PC-3 (cell line): ENCODE results near the gene MRGPRX2. TPM values are rescaled to one million over a fixed set of nuclear protein-coding genes. Genes with fewer than 3 reads are reported as not detected.

Experiments used
- ATAC-seq: fragments of 200-7000 bp; cut with Tn5 transposase; 2 replicates; pipeline ENCODE4 v1.9.1; 2020; ENCODE audit warnings: mild to moderate bottlenecking, moderate library complexity
- BruUV-seq: library from RNA; stranded (reverse); fragments of 400-500 nt; replicated peaks from 2 replicates; lab custom pipeline; 2021; lab: Mats Ljungman, UMichigan
- CTCF ChIA-PET: fragments of 300-600 bp; sonication (Branson Sonifier 250); formaldehyde crosslinking; loops from one replicate; lab custom pipeline; 2022; ENCODE audit warnings: antibody characterized with exemption; lab: Charles Lee
- POLR2A ChIA-PET: fragments of 300-600 bp; sonication (Branson Sonifier 250); formaldehyde crosslinking; loops from one replicate; lab custom pipeline; 2022; ENCODE audit warnings: antibody characterized with exemption; ENCODE audit not compliant: unreplicated experiment; lab: Charles Lee
- DNase-seq: peaks from one replicate; pipeline ENCODE4 v3.0.0-alpha.2; 2015
- H2AFZ ChIP-seq: fragments of 300-600 bp; sonication (generic); 2 replicates; pipeline ENCODE4 v1.6.0; 2016; ENCODE audit warnings: antibody characterized with exemption, low read length
- H3F3A ChIP-seq: fragments of 300-600 bp; sonication (generic); one replicate; pipeline ENCODE4 v1.6.0; 2017; ENCODE audit warnings: antibody characterized with exemption, low read length, control low read depth, mild to moderate bottlenecking; ENCODE audit not compliant: unreplicated experiment
- H3K27ac ChIP-seq: fragments of 300-600 bp; sonication (generic); 2 replicates; pipeline ENCODE4 v1.5.1; 2016; ENCODE audit warnings: mild to moderate bottlenecking, low read length
- H3K27me3 ChIP-seq: fragments of 300-600 bp; sonication (generic); 2 replicates; pipeline ENCODE4 v1.6.1; 2016; ENCODE audit warnings: low read length, mixed read lengths
- H3K36me3 ChIP-seq: fragments of 300-600 bp; sonication (generic); 2 replicates; pipeline ENCODE4 v1.6.1; 2016; ENCODE audit warnings: low read depth, mixed run types, low read length, mixed read lengths
- H3K4me1 ChIP-seq: fragments of 300-600 bp; sonication (generic); 2 replicates; pipeline ENCODE4 v1.5.1; 2016; ENCODE audit warnings: low read length; ENCODE audit not compliant: insufficient read depth
- H3K4me2 ChIP-seq: fragments of 300-600 bp; sonication (generic); 2 replicates; pipeline ENCODE4 v1.6.0; 2016; ENCODE audit warnings: low read length
- H3K4me3 ChIP-seq: fragments of 300-600 bp; sonication (generic); 2 replicates; pipeline ENCODE4 v1.5.1; 2016; ENCODE audit warnings: mild to moderate bottlenecking, low read length, mixed read lengths
- H3K79me2 ChIP-seq: fragments of 300-600 bp; sonication (generic); 2 replicates; pipeline ENCODE4 v1.6.1; 2017; ENCODE audit warnings: low read length, mixed read lengths
- H3K9ac ChIP-seq: fragments of 300-600 bp; sonication (generic); 2 replicates; pipeline ENCODE4 v1.6.0; 2016; ENCODE audit warnings: mild to moderate bottlenecking, low read length
- H3K9me2 ChIP-seq: fragments of 300-600 bp; sonication (generic); replicated peaks from 2 replicates; pipeline ENCODE4 v1.6.1; 2016; ENCODE audit warnings: mixed run types, low read length, mixed read lengths
- H3K9me3 ChIP-seq: fragments of 300-600 bp; sonication (generic); 2 replicates; pipeline ENCODE4 v1.6.1; 2016; ENCODE audit warnings: low read length, mixed read lengths
- H4K20me1 ChIP-seq: fragments of 300-600 bp; sonication (generic); 2 replicates; pipeline ENCODE4 v1.6.1; 2016; ENCODE audit warnings: low read length, mixed read lengths
- EZH2 ChIP-seq: fragments of 300-600 bp; sonication (generic); IDR thresholded peaks from one replicate; pipeline ENCODE4 v1.6.1; 2017; ENCODE audit warnings: antibody characterized with exemption, mild to moderate bottlenecking, low read length; ENCODE audit not compliant: unreplicated experiment
- EZH2phosphoT487 ChIP-seq: fragments of 300-600 bp; sonication (generic); IDR thresholded peaks from 2 replicates; pipeline ENCODE4 v1.6.1; 2018; ENCODE audit warnings: mild to moderate bottlenecking, antibody characterized with exemption, low read length, borderline replicate concordance
- intact Hi-C: fragments of 100-400 bp; cut with micrococcal nuclease; formaldehyde crosslinking; loops from 2 replicates; pipeline ENCODE4 v1.9.0; 2023
- total RNA-seq: library from RNA; depleted of rRNA; stranded (reverse); fragments of >200 nt; gene quantifications from 2 replicates; pipeline ENCODE4 v1.2.3, GENCODE V29; 2014
- TF ChIP-seq, protein P1 (sequence below): fragments of 300-600 bp; sonication (generic); conservative IDR thresholded peaks from 2 replicates; pipeline ENCODE4 v1.5.1; 2017; ENCODE audit warnings: antibody characterized with exemption, low read depth, mild to moderate bottlenecking, low read length

The MRGPRX2 gene
- total RNA-seq, 1 experiment from 2014 or later, result not detected

DNA sequence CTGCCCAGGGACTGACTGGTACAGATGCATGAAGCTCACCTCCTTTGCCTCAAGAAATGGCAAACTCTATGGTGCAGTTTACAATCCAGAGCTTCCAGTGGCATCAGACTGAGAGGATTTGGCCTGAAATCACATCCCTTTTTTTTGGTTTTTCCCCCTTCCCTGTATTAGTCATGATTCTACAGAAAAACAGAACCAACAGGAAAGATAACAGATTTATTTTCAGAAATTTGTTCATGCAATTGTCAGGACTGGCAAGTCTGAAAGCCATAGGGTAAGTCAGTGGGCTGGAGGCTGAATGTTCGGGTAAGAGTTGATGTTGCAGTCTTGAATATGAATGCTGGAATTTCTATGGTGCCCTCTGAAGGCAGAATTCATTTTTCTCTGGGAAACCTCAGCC is 44.5 kb upstream of the MRGPRX2 start:
- POLR2A ChIA-PET, result no interaction called here
- no peak overlapping the region for H3K27ac ChIP-seq
- H4K20me1 ChIP-seq, result no peaks in the 10 kb centered on the region
- no TSS peak for BruUV-seq
- no peaks in the 10 kb centered on the region for H3K9me3 ChIP-seq
- no peak overlapping the region for H2AFZ ChIP-seq
- no peak overlapping the region for H3K9ac ChIP-seq
- TF ChIP-seq, protein P1, sequence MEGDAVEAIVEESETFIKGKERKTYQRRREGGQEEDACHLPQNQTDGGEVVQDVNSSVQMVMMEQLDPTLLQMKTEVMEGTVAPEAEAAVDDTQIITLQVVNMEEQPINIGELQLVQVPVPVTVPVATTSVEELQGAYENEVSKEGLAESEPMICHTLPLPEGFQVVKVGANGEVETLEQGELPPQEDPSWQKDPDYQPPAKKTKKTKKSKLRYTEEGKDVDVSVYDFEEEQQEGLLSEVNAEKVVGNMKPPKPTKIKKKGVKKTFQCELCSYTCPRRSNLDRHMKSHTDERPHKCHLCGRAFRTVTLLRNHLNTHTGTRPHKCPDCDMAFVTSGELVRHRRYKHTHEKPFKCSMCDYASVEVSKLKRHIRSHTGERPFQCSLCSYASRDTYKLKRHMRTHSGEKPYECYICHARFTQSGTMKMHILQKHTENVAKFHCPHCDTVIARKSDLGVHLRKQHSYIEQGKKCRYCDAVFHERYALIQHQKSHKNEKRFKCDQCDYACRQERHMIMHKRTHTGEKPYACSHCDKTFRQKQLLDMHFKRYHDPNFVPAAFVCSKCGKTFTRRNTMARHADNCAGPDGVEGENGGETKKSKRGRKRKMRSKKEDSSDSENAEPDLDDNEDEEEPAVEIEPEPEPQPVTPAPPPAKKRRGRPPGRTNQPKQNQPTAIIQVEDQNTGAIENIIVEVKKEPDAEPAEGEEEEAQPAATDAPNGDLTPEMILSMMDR, result no peak
- TF ChIP-seq EZH2phosphoT487, result no peak
- no peak for TF ChIP-seq EZH2
- H3K9me2 ChIP-seq, result no peaks in the 10 kb centered on the region
- no peak overlapping the region for H3K4me3 ChIP-seq
- no peaks in the 10 kb centered on the region for H3K36me3 ChIP-seq
- CTCF ChIA-PET, result no interaction called here
- ATAC-seq, result no peak
- no peaks in the 10 kb centered on the region for H3K79me2 ChIP-seq
- H3K27me3 ChIP-seq, result no peaks in the 10 kb centered on the region
- H3K4me1 ChIP-seq, result peaks cover 26% of the 10 kb centered on the region
- no peaks in the 10 kb centered on the region for H3F3A ChIP-seq
- intact Hi-C loops, result no loop called here
- 0 out of 2 replicates have a peak overlapping the region, but pooled peaks have one; percentile 17 for H3K4me2 ChIP-seq
- DNase-seq, result no peak

DNA sequence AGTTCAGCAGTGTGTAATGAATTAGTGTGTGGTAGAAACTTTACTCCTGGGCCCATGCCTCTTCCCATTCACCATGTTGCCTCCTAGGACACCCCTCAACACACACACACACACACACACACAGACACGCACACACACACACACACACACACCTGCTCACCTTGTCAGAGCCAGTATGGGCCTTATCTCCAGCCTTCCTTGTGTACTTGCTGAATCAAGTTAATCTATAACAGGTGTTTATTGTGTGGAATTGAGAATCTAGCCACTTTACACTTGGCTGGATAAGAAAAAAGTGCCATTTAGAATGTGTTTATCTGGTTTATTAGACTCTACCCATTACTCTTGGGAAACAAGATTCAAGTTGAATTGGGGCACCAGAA is 42.0 kb upstream of the MRGPRX2 start:
- Histone ChIP-seq H3K9me3 (no peaks in the 10 kb centered on the region), H3K4me3 (no peak overlapping the region), H3K9ac (no peak overlapping the region), H3F3A (no peaks in the 10 kb centered on the region), H4K20me1 (no peaks in the 10 kb centered on the region), H3K36me3 (no peaks in the 10 kb centered on the region), H3K27ac (no peak overlapping the region), H2AFZ (no peak overlapping the region), H3K79me2 (no peaks in the 10 kb centered on the region), H3K9me2 (no peaks in the 10 kb centered on the region), H3K27me3 (no peaks in the 10 kb centered on the region), H3K4me1 (peaks cover 26% of the 10 kb centered on the region), H3K4me2 (peak overlapping the region; percentile 60)
- peak; percentile 35; the same call in 1 of the 2 replicates for ATAC-seq
- POLR2A ChIA-PET, result no interaction called here
- no peak for DNase-seq
- no TSS peak for BruUV-seq
- intact Hi-C loops, result loop anchor here (2.0 kb wide), 1 partner anchor 22 kb away; no protein-coding TSS in a partner anchor
- TF ChIP-seq EZH2 (no peak), EZH2phosphoT487 (no peak)
- TF ChIP-seq, protein P1, result no peak
- CTCF ChIA-PET, result interaction anchor here (0.6 kb wide), 1 partner anchor 27 kb away, joined by 4 read pairs; no protein-coding TSS in a partner anchor

DNA sequence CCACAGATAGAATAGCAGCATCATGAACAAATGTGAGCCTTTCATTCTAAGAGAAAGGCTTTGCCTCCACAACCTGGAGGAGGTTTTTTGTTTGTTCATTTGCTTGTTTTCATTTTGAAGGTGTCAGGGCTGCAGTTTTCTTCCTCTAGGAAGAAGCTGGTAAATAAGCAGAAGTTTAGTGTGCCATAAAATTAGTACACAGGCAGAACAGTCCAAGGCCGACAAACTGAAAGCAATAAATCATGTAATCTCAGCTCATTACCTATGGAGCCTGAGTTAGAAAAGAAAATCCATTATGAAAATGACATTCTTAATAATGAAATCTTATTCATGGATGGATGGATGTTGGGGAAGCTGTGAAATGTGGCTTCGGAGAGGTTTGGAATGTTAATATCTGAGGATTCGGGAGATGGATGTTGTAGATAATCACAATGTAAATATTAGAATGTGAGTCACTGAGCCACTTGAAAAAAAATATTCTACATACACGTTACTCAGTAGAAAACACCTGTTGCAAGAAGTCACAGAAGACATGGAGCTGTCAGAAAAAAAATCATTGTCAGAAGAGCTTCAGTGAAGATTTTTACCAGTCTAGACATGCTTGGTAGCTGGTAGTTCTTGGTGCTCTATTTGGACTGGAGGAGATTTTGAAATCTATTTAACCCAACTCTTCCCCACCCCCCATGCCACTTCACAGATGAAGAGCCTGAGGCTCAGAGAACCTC is 41.4 kb upstream of the MRGPRX2 start:
- no peak overlapping the region for H3K4me3 ChIP-seq
- intact Hi-C loops, result loop anchor here (2.0 kb wide), 1 partner anchor 21 kb away; no protein-coding TSS in a partner anchor
- H3K9ac ChIP-seq, result no peak overlapping the region
- TF ChIP-seq EZH2, result no peak
- no peaks in the 10 kb centered on the region for H3K9me3 ChIP-seq
- POLR2A ChIA-PET, result no interaction called here
- peak overlapping the region; percentile 60 for H3K4me2 ChIP-seq
- no peak overlapping the region for H2AFZ ChIP-seq
- no peaks in the 10 kb centered on the region for H3K27me3 ChIP-seq
- H3K27ac ChIP-seq, result no peak overlapping the region
- no peaks in the 10 kb centered on the region for H3K36me3 ChIP-seq
- H3F3A ChIP-seq, result no peaks in the 10 kb centered on the region
- no peaks in the 10 kb centered on the region for H3K79me2 ChIP-seq
- ATAC-seq, result peak; percentile 91
- no TSS peak for BruUV-seq
- H3K9me2 ChIP-seq, result no peaks in the 10 kb centered on the region
- H3K4me1 ChIP-seq, result peaks cover 26% of the 10 kb centered on the region
- CTCF ChIA-PET, result interaction anchor here (0.6 kb wide), 1 partner anchor 26 kb away, joined by 4 read pairs; no protein-coding TSS in a partner anchor
- peak; percentile 79 for DNase-seq
- H4K20me1 ChIP-seq, result no peaks in the 10 kb centered on the region
